Kidney epithelial cell (primary cell): ENCODE data around the gene UTP11. TPM values are rescaled to one million over a fixed set of nuclear protein-coding genes. Genes with fewer than 3 reads are reported as not detected.
A peak's percentile ranks its signal among the peaks of the same experiment; 100 is the strongest.

Experiments
- DNase-seq: peaks from one replicate; pipeline ENCODE4 v3.0.0-alpha.2; 2010; ENCODE audit warnings: low read depth
- H3K27me3 ChIP-seq: 2 replicates; pipeline ENCODE4 v1.6.0; 2011; ENCODE audit warnings: low read length; ENCODE audit not compliant: control insufficient read depth, insufficient read depth
- H3K36me3 ChIP-seq: 2 replicates; pipeline ENCODE4 v1.5.1; 2011; ENCODE audit warnings: low read length; ENCODE audit not compliant: control insufficient read depth, insufficient read depth
- H3K4me3 ChIP-seq: 2 replicates; pipeline ENCODE4 v1.5.1; 2011; ENCODE audit warnings: low read depth, mild to moderate bottlenecking, control low read depth, low read length
- total RNA-seq: library from RNA; depleted of rRNA; stranded (reverse); fragments of >200 nt; gene quantifications from 2 replicates; pipeline ENCODE4 v1.2.3, GENCODE V29; 2015
- TF ChIP-seq, protein P1 (sequence below): IDR thresholded peaks from 2 replicates; pipeline ENCODE4 v1.5.1; 2011; ENCODE audit warnings: mild to moderate bottlenecking, moderate library complexity, low read length, control low read depth, inconsistent platforms; ENCODE audit not compliant: insufficient read depth, poor library complexity, severe bottlenecking

The UTP11 gene
- total RNA-seq, 1 donor from 2014 or later, result 62.3 TPM

DNA sequence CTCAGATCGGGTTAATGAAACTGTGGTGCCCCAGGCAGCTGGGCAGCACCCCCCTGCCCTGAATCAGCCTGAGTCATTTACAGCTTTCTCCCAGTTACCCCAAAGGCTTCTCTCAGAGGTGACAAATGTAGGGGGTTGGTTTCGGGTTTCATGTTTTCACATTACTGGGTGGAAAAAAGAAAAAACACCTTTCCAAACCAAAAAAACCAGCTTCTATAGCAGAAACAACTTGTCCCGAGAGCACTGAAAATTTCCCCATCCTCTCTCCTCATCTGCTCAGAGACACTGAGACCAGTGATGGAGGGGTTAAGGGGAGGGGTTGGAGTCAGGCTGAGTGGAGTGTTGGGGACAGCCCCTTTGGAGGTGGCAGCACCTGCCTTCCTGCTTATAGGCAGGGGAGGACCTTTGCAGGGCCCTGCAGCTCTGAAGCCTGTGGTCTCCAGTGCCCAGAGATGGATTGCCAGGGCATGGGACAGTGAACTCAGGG is 15.6 kb downstream of the UTP11 start:
- TF ChIP-seq, protein P1, sequence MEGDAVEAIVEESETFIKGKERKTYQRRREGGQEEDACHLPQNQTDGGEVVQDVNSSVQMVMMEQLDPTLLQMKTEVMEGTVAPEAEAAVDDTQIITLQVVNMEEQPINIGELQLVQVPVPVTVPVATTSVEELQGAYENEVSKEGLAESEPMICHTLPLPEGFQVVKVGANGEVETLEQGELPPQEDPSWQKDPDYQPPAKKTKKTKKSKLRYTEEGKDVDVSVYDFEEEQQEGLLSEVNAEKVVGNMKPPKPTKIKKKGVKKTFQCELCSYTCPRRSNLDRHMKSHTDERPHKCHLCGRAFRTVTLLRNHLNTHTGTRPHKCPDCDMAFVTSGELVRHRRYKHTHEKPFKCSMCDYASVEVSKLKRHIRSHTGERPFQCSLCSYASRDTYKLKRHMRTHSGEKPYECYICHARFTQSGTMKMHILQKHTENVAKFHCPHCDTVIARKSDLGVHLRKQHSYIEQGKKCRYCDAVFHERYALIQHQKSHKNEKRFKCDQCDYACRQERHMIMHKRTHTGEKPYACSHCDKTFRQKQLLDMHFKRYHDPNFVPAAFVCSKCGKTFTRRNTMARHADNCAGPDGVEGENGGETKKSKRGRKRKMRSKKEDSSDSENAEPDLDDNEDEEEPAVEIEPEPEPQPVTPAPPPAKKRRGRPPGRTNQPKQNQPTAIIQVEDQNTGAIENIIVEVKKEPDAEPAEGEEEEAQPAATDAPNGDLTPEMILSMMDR, result no peak
- no peak for DNase-seq
- Histone ChIP-seq H3K27me3 (no peaks in the 10 kb centered on the region), H3K36me3 (no peaks in the 10 kb centered on the region), H3K4me3 (no peak overlapping the region)

- no peaks in the 10 kb centered on the region for H3K27me3 ChIP-seq
- no peak overlapping the region for H3K4me3 ChIP-seq
- DNase-seq, result no peak
- no peaks in the 10 kb centered on the region for H3K36me3 ChIP-seq
- TF ChIP-seq, protein P1, result peak; percentile 11
Observed at GRCh38 chr1:38028671-38029070, 16.1 kb downstream of the UTP11 start.

- Histone ChIP-seq H3K36me3 (no peaks in the 10 kb centered on the region), H3K4me3 (no peak overlapping the region), H3K27me3 (no peaks in the 10 kb centered on the region)
- DNase-seq, result no peak
- TF ChIP-seq, protein P1, result peak; percentile 2
Observed at GRCh38 chr1:38029081-38029681, 16.6 kb downstream of the UTP11 start.

- no peak overlapping the region for H3K4me3 ChIP-seq
- H3K36me3 ChIP-seq, result no peaks in the 10 kb centered on the region
- TF ChIP-seq, protein P1, result no peak
- H3K27me3 ChIP-seq, result no peaks in the 10 kb centered on the region
- DNase-seq, result peak; percentile 50
Observed at GRCh38 chr1:38029685-38030511, 17.4 kb downstream of the UTP11 start.

- H3K36me3 ChIP-seq, result no peaks in the 10 kb centered on the region
- TF ChIP-seq, protein P1, result no peak
Observed at GRCh38 chr1:38030596-38031512, 18.3 kb downstream of the UTP11 start.

More at GRCh38 chr1:38030596-38031512, 18.3 kb downstream of the UTP11 start:
- Histone ChIP-seq H3K4me3 (no peak overlapping the region), H3K27me3 (no peaks in the 10 kb centered on the region)
- no peak for DNase-seq
